ENCODE data around the gene CCDC170. TPM values are rescaled to one million over a fixed set of nuclear protein-coding genes. Genes with fewer than 3 reads are reported as not detected.

Gene CCDC170
- total and polyA plus RNA-seq, 2 of the 8 experiments (the other 6 are each of a cell fraction or from before 2014, with no cell fraction given) = 0.06 to 0.09 TPM

GRCh38 chr6:151490996-151491395 is 2.8 kb upstream of the CCDC170 start:
- H2BK12ac ChIP-seq (ENCODE audit: low read depth, low read length) = no peak overlapping the region
- CTCF ChIA-PET (ENCODE audit: partially characterized antibody) = interaction anchor here (0.9 to 1.0 kb wide), 2 partner anchors 49 to 157 kb away, joined by 3 to 4 read pairs; no protein-coding TSS in a partner anchor

More at GRCh38 chr6:151490996-151491395, 2.8 kb upstream of the CCDC170 start:
- no peak overlapping the region for H3K14ac ChIP-seq (ENCODE audit: insufficient read length)
- peaks cover 10% of the 10 kb centered on the region for H3K23me2 ChIP-seq (ENCODE audit: low read depth, low read length)
- H3K36me3 ChIP-seq (ENCODE audit: control insufficient read depth in 2 of 4, insufficient read depth in 4 of 4, low read length in 3 of 4) = no peaks in the 10 kb centered on the region
- no peak overlapping the region for H3K4ac ChIP-seq (replicated peaks; ENCODE audit: insufficient read length, low read depth, low read length)
- no peak overlapping the region for H3K23ac ChIP-seq (ENCODE audit: insufficient read length)
- H2AK5ac ChIP-seq (ENCODE audit: low read depth, low read length) = no peak overlapping the region
- H3K56ac ChIP-seq (replicated peaks; ENCODE audit: insufficient read length, low read depth, low read length) = no peak overlapping the region
- H3K4me3 ChIP-seq (ENCODE audit: extremely low read depth in 1 of 4, insufficient read depth in 2 of 4, low read depth in 3 of 4, low read length in 4 of 4) = no peak overlapping the region
- H3K79me1 ChIP-seq (ENCODE audit: low read depth, low read length) = no peaks in the 10 kb centered on the region
- TF ChIP-seq BACH1 (IDR thresholded peaks at IDR 0.05; ENCODE audit: low read length) (no peak), SIN3A (conservative IDR thresholded peaks at IDR 0.05 in 1 of 2, IDR thresholded peaks at IDR 0.05 in 1 of 2; ENCODE audit: low read depth in 1 of 2, low read length in 2 of 2) (no peak), EZH2 (IDR thresholded peaks at IDR 0.05; ENCODE audit: low read depth, low read length, severe bottlenecking) (no peak), CHD2 (IDR thresholded peaks at IDR 0.05; ENCODE audit: low read length) (no peak), RNF2 (IDR thresholded peaks at IDR 0.05; ENCODE audit: borderline replicate concordance, low read depth, low read length, missing control alignments, poor library complexity, severe bottlenecking) (no peak), ZNF274 (IDR thresholded peaks at IDR 0.05; ENCODE audit: borderline replicate concordance, extremely low read depth, low read length) (no peak), RAD21 (IDR thresholded peaks at IDR 0.05 in 1 of 2, conservative IDR thresholded peaks at IDR 0.05 in 1 of 2; ENCODE audit: low read depth in 2 of 2, low read length in 2 of 2) (no peak), MAFK (IDR thresholded peaks at IDR 0.05; ENCODE audit: low read depth, low read length) (no peak), ASH2L (IDR thresholded peaks at IDR 0.05; ENCODE audit: low read length) (no peak), SUZ12 (IDR thresholded peaks at IDR 0.05; ENCODE audit: low read length) (no peak), USF2 (IDR thresholded peaks at IDR 0.05; ENCODE audit: low read length) (no peak)
- WGBS, 2 experiments (ENCODE audit: extremely low coverage in 1 of 2, insufficient coverage in 1 of 2, insufficient read length in 1 of 2, insufficient replicate concordance in 2 of 2, low coverage in 1 of 2, low lambda C conversion rate in 2 of 2, missing lambda C conversion rate in 1 of 2) = 93% methylated on average over 7 of the region's 7 CpGs; no CpG with 5 or more reads in 1 of the 2 experiments
- H4K91ac ChIP-seq (replicated peaks; ENCODE audit: insufficient read length, low read length) = no peak overlapping the region
- H3K18ac ChIP-seq (ENCODE audit: extremely low read depth, low read length) = no peak overlapping the region
- no peak for DNase-seq (ENCODE audit: low read depth in 1 of 2, low spot score in 2 of 2)
- FAIRE-seq = no peak
- H3K9me3 ChIP-seq (ENCODE audit: insufficient read depth in 2 of 2, low read depth in 1 of 2, low read length in 1 of 2) = no peaks in the 10 kb centered on the region
- no peak overlapping the region for H3K4me2 ChIP-seq (ENCODE audit: insufficient read depth in 1 of 2, low read depth in 2 of 2, low read length in 2 of 2)
- POLR2A ChIA-PET (ENCODE audit: partially characterized antibody) = no interaction called here
- H4K20me1 ChIP-seq (replicated peaks in 1 of 2; ENCODE audit: control insufficient read depth in 1 of 2, insufficient read depth in 2 of 2, low read length in 2 of 2) = no peaks in the 10 kb centered on the region
- no peak overlapping the region for H2AFZ ChIP-seq (ENCODE audit: low read length)
- no peak overlapping the region for H2BK20ac ChIP-seq (ENCODE audit: low read length)
- peaks cover 0 to 29% (median 18%) of the 10 kb centered on the region in 4 experiments; a peak in 5 of 7 replicates for H3K27me3 ChIP-seq (replicated peaks in 1 of 4; ENCODE audit: control insufficient read depth in 3 of 4, extremely low read depth in 1 of 4, insufficient read depth in 3 of 4, low read length in 3 of 4)
- H2BK5ac ChIP-seq (ENCODE audit: low read depth, low read length) = no peak overlapping the region
- no peak overlapping the region for H3K27ac ChIP-seq (ENCODE audit: low read depth, low read length)
- H2BK15ac ChIP-seq (ENCODE audit: low read length) = no peak overlapping the region
- H4K5ac ChIP-seq (ENCODE audit: insufficient read length, low read depth, low read length) = no peak overlapping the region
- no peaks in the 10 kb centered on the region for H3K79me2 ChIP-seq (ENCODE audit: control insufficient read depth in 1 of 2, insufficient read depth in 2 of 2, low read length in 2 of 2)
- H3K4me1 ChIP-seq (replicated peaks in 1 of 4; ENCODE audit: control insufficient read depth in 3 of 4, insufficient read depth in 4 of 4, low read length in 3 of 4) = peaks cover 0 to 5% (median 4%) of the 10 kb centered on the region in 4 experiments; a peak in 5 of 7 replicates
- H2BK120ac ChIP-seq (replicated peaks; ENCODE audit: low read depth, low read length) = no peak overlapping the region
- H4K8ac ChIP-seq (ENCODE audit: extremely low read depth, insufficient read depth, low read length) = no peak overlapping the region
- H3K9ac ChIP-seq (replicated peaks in 1 of 4; ENCODE audit: extremely low read depth in 1 of 4, low read depth in 3 of 4, low read length in 3 of 4) = no peak overlapping the region
